ENCODE results near the gene KLHL30.
"Not testable (repeated sequence)": the region's sequence is repeated elsewhere in the genome, so short reads cannot be mapped to it uniquely, and the experiment has no call there.

KLHL30 gene

DNA sequence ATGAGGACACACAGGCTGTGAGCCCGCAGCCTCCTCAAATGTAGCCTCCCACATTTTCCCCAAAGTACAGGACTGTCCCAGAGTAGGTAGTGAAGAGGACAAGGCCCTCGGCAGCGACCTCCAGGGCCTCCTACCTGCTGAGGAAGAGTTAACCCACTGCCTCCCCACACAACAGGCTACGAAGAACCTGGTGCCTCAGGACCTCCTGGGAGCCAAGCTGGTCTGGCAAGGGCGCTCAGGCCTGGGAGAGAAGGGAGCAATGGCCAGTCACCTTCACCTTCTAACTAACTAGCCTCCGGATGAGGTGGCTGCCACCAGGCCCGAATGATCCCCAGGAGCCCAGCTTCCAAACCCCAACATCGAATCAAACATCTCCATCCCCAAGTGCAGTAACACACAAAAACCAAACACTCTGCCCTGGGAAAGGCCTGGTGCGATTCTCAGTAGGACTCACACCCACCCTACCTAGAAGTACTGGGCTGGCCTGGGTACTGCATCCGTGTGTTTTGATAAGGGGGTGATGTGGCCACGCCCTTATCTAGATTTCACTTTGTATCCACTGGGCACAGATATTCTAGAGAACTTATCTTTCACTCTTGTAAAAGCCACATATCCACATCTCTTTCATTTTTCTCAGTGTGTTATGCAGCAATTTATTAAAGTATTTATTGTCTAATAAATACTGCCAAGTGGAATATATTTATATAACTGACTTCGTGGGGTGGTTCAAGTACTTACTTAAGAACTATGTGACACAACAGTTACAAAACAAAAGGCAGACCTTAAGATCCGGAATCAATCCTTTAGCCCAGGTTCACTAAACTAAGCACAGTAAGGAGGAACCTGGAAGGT is 30.0 kb downstream of the KLHL30 start:
- FAIRE-seq (no peak), DNase-seq (ENCODE audit: insufficient read length, low spot score) (no peak)
- no peak for TF ChIP-seq POLR2A (IDR thresholded peaks at IDR 0.05; ENCODE audit: low read depth, low read length)

DNA sequence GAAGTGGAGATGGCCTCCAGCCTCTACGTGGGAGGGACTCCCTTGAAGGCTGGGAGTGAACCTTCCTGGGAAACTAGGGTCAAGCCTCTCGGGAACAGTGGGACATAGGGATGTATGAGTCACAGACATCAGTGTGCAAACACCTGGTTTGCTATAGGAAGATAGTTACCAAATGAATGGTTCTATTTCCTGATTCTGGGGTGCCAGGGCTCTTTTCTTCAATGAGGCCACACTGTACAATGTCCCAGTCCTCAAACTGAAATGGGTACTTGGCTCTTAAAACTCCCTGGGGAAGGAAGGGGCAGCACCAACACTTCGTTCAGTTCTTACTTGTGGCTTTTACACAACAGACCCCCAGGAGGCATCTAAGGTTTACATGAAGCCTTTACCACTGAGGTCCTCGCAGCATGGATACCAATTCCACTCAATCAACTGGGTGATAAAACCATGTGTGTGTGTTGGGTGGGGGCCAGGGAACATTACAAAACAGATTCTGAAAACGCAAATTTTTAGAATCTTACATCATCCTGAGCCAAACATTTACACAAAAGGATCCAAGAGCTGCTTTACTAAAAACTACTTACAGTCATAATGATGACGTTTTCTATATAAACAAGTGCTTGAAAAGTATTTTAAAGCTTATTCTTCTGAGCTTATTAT is 30.7 kb downstream of the KLHL30 start:
- DNase-seq (ENCODE audit: insufficient read length, low spot score): no peak
- TF ChIP-seq POLR2A (IDR thresholded peaks at IDR 0.05; ENCODE audit: low read depth, low read length): no peak
- FAIRE-seq: no peak

DNA sequence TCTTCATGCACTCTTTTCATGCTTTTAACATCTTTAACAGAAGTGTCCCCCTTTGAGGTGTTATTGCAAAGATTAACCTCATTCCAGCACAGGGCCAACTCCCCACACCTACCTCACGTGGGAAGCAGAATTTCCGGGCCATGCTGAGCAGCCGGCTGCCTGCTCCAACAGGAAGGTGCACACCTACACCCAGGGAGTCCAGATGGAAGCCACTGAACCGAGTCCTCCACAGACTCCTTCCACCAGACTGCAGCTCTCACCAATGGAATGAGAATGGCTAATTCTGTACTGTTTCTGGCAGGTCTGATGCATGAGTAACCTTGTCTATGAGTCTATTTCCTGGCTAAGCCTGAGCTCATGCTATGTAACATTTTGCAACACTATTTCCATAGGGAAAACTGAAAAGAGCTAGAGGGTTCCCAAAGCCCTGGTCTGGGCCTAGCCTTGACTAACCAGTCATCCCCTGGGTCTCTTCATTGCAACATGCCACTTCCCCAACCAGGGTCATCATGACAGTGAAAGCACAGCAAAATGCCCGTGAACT is 31.3 kb downstream of the KLHL30 start:
- FAIRE-seq (peak; percentile 92), DNase-seq (ENCODE audit: insufficient read length, low spot score) (peak; percentile 96)
- TF ChIP-seq POLR2A (IDR thresholded peaks at IDR 0.05; ENCODE audit: low read depth, low read length): no peak

DNA sequence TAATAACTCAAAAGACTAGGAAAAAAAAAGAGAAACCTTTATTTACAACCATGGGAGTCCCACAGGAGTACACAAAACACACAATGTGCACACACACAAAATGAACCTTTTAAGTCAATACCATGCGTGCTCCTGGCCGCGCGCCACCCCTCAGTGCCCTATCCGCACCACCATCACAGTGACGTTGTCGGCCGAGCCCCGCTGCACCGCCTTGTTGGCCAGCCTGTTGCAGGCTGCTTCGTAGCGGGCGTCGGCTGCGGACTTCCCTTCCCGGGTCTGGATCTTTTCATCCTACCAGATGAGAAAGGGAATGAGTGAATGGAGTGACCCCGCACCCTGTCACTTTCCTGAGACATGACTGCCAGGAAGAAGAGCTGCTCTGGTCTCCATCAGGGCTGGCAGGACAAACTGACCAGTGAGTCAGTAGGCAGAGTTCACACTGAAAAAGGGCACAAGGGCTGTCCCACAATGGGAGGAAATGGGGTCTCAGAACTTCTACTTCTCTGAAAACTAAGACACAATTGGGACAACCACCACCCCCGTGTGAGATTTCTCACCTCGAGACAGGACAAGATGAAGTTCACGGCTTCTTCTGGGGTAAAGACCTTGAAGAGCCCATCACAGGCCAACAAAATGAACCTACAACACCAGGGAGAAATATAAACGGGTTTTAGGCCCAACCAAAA is 32.1 kb downstream of the KLHL30 start:
- FAIRE-seq (no peak), DNase-seq (ENCODE audit: insufficient read length, low spot score) (no peak)
- no peak for TF ChIP-seq POLR2A (IDR thresholded peaks at IDR 0.05; ENCODE audit: low read depth, low read length)

DNA sequence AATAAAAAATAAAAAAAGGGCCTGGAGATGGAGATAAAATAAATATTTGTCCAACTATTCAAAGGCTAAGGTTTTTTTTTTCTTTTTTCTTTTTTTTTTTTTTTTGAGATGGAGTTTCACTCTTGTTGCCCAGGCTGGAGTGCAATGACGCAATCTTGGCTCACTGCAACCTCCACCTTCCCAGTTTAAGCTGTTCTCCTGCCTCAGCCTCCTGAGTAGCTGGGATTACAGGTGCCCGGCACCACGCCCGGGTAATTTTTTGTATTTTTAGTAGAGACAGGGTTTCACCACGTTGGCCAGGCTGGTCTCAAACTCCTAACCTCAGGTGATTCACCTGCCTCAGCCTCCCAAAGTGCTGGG is 32.6 kb downstream of the KLHL30 start:
- DNase-seq (ENCODE audit: insufficient read length, low spot score); FAIRE-seq: not testable (repeated sequence)

DNA sequence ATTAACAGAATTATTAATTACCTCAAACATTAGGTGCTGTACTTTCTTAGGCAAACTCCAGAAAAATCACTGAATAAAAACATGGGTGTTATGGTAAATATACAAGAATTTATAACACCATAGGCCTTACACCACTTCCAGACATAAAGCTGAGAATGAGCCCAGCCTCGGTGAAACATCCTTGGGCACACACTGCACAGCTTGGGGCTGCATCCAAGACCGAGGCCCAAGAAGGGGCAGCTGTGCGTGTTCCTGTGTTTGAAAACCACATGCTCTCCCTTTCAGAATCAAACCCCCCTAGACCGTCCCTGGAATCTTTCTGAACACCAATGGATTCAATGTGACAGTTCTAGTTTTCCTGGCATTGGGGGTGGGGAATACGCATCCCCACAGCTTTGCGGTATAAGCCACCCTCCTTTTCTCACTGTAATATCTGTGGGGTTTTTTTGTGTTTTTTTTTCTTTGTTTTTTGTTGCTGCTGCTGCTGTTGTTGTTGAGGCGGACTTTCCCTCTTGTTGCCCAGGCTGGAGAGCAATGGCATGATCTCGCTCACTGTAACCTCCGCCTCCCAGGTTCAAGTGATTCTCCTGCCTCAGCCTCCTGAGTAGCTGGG is 33.2 kb downstream of the KLHL30 start:
- no peak for FAIRE-seq
- DNase-seq (ENCODE audit: insufficient read length, low spot score): no peak
- TF ChIP-seq POLR2A (IDR thresholded peaks at IDR 0.05; ENCODE audit: low read depth, low read length): no peak

DNA sequence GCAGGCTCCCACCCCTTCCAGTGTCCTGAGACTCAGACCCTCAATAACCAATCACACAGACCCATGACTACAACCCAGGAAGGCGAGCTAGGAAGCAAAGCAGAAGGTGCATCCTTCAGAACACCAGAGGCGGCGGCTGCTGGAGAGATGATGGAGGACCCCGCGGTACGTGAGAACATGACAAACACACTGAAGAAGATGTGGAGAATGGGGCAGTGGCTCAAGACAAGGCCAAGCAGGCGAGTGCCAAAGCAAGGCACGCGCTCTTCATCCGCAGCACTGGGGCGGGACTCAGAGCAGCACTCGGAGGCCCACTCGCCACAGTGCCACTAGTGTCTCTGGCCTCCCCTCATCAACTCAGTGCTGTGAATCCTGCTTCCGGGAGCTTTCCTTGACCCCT is 34.0 kb downstream of the KLHL30 start:
- TF ChIP-seq POLR2A (IDR thresholded peaks at IDR 0.05; ENCODE audit: low read depth, low read length): no peak
- no peak for FAIRE-seq

DNA sequence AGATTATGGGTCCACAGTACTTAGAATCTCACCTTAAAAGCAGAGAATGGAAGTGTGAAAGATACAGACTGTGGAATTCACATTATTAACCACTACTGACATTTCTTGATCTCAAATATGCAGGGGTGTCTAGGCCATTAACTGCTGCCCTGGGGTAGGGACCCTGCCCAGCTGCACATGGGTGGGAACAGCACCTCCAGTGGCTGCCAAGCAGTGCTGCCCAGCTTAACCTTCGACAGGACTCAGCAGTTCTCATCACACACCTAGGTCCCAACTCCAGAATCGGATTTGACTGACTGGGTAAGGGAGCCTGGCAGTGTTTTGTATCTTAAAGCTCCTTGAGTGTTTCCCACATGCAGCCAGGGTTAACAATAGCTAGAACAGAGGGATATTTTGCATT is 35.2 kb downstream of the KLHL30 start:
- DNase-seq (ENCODE audit: insufficient read length, low spot score) (no peak), FAIRE-seq (no peak)
- no peak for TF ChIP-seq POLR2A (IDR thresholded peaks at IDR 0.05; ENCODE audit: low read depth, low read length)

More for the DNA sequence above, 34.0 kb downstream of the KLHL30 start:
- no peak for DNase-seq (ENCODE audit: insufficient read length, low spot score)

DNA sequence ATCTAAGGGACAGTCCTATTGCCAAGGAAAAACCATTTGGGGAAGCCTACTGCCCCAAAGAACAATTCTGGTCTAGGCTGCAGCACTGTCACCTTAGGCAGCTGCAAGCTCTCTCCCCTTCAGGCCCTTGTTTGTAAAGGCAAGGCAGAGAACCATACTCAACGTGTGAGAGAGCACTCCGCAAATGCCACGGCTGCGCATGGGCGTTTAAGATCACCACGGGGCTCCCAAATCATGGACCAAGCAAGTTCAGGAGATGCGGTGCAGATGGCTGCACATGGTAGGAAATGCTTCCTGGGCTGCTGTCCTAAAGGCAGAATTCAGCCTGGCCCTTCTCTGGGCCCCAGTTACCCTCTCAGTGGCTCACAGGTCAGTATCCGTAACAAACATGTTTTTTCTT is 35.8 kb downstream of the KLHL30 start:
- DNase-seq (ENCODE audit: insufficient read length, low spot score) (no peak), FAIRE-seq (no peak)
- no peak for TF ChIP-seq POLR2A (IDR thresholded peaks at IDR 0.05; ENCODE audit: low read depth, low read length)

DNA sequence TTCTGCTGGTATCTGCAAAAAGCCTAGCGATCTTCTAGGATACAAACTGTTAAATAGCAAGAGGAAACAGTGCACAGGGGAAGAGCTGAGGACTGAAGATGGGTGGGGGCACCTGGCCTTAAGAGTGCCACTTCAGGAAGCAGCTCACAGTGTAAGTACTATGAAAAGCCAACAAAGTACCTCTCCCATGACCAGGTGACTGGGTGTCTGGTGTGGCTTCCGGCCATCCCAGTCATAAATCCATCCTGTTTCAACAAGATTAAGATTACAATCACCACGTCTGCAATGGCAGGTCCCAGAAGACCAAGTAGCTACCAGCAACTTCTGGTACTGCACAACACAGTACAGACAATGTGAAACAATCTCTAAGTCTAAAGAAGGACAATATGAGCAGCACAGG is 36.2 kb downstream of the KLHL30 start:
- no peak for FAIRE-seq
- DNase-seq (ENCODE audit: insufficient read length, low spot score): no peak
- TF ChIP-seq POLR2A (IDR thresholded peaks at IDR 0.05; ENCODE audit: low read depth, low read length): no peak

DNA sequence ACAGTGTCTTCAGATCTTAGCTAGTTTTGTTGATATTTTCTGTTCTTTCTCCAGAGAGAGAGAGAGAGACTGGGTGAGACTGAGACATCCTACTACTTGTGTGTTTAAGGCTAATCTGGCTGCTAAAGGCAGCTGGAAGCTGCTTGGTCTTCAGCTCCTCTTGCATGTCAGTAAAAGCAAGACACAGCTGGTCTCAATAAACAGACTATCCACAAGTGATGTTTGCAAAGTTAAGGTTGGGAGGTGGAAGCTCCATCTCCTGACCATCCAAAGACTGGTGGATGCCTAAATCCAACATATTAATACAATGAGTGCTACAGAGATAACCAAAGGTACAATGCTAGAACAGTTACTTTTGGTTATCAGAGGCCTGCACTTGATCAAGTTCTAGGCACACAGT is 38.1 kb downstream of the KLHL30 start:
- DNase-seq (ENCODE audit: insufficient read length, low spot score) (no peak), FAIRE-seq (no peak)
- TF ChIP-seq POLR2A (IDR thresholded peaks at IDR 0.05; ENCODE audit: low read depth, low read length): no peak

DNA sequence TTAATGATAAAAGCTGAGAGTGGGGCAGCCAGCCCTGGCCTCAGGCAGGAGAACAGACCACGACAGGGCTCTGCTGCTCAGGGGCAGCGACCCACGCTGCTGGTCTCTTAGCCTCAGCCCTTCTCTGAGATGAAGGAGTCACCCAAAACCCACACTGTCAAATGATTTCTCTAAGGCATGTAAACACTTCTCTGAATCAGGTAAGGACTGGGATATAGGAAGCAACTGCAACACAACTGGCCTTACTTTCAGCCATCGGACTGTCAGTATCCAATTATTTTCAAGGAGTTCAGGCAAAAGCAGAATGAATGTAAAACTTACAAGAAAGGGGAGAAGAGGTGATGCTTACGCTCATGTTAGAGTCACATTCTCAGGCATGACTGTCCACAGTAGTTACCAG is 42.1 kb downstream of the KLHL30 start:
- DNase-seq (ENCODE audit: insufficient read length, low spot score): no peak
- TF ChIP-seq POLR2A (IDR thresholded peaks at IDR 0.05; ENCODE audit: low read depth, low read length): no peak
- no peak for FAIRE-seq

DNA sequence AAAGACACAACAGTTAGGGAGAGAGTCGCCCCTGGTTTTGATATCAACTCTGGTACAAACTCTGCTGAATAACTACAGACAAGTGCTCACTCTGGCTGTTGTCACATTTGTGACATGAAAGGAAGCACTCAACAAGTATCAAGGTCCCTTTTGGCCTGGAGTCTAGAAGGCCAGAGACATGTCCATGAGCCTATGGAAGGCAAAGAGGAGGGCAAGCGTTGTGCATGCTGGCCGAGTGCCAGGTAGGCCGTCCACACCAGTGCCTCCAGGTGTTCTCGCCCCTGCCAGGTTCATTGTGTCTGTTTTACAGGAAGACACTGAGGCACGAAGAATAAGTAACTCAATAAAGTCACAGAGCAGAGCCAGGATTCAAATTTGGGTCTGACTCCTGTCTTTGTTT is 43.9 kb downstream of the KLHL30 start:
- FAIRE-seq (no peak), DNase-seq (ENCODE audit: insufficient read length, low spot score) (no peak)
- no peak for TF ChIP-seq POLR2A (IDR thresholded peaks at IDR 0.05; ENCODE audit: low read depth, low read length)

DNA sequence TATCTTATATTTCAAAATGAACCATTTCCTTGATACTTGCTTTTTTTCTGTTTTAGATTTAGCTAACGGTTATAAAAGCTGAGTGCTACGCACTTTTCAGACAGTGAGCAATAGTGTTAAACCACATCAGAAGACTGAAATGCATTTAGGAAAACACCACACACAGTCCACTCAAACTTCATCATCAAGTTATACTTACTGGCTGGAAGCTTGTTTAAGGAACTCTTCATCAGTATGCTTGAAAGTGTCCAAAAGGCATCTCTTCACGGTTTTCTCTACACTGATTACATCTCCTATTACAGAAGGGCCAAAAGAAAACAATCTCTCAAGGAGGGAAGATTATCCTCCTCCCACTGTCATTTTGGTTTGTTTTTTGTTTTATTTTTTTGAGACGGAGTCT is 45.4 kb downstream of the KLHL30 start:
- FAIRE-seq (no peak), DNase-seq (ENCODE audit: insufficient read length, low spot score) (no peak)
- TF ChIP-seq POLR2A (IDR thresholded peaks at IDR 0.05; ENCODE audit: low read depth, low read length): no peak
